Ascending aorta (tissue), 2 donors: ENCODE measurements around the gene BMP6. TPM values are rescaled to one million over a fixed set of nuclear protein-coding genes. Genes with fewer than 3 reads are reported as not detected.

Source experiments
- DNase-seq, 2 donors: peaks; one replicate each; pipeline ENCODE4 v3.0.0-alpha.2; 2019; ENCODE audit warnings: low spot score in 2 of 2
- H3K27ac ChIP-seq, 2 donors: fragments of 200-600 bp; sonication (generic); one replicate each; pipeline ENCODE4 v1.5.1; 2016 to 2017; ENCODE audit warnings: mild to moderate bottlenecking in 1 of 2
- H3K27me3 ChIP-seq: fragments of 200-600 bp; sonication (generic); one replicate; pipeline ENCODE4 v1.5.1; 2017
- H3K36me3 ChIP-seq, 2 donors: fragments of 200-600 bp; sonication (generic); one replicate each; pipeline ENCODE4 v1.5.1; 2016
- H3K4me1 ChIP-seq, 2 donors: fragments of 200-600 bp; sonication (generic); one replicate each; pipeline ENCODE4 v1.5.1; 2016 to 2017; ENCODE audit warnings: mild to moderate bottlenecking in 1 of 2
- H3K4me3 ChIP-seq, 2 donors: fragments of 200-600 bp; sonication (generic); one replicate each; pipeline ENCODE4 v1.5.1; 2016 to 2017; ENCODE audit warnings: mild to moderate bottlenecking in 1 of 2
- H3K9me3 ChIP-seq, 2 donors: fragments of 200-600 bp; sonication (generic); one replicate each; pipeline ENCODE4 v1.5.1; 2016
- intact Hi-C: fragments of 100-400 bp; cut with DNase I; formaldehyde crosslinking; loops from one replicate; pipeline ENCODE4 v1.15.1; 2023
- total RNA-seq: library from RNA; depleted of rRNA; stranded (reverse); fragments of >200 nt; gene quantifications from one replicate; pipeline ENCODE4 v1.1.0, GENCODE V29; 2016
- TF ChIP-seq, protein P1 (sequence below), 3 experiments: fragments of 200-600 bp in 2 of 3; fragments of 450-650 bp in 1 of 3; sonication (generic) in 2 of 3; IDR thresholded peaks; one replicate each; pipeline ENCODE4 v1.5.1; 2016 to 2019; ENCODE audit warnings: antibody characterized with exemption in 3 of 3, mild to moderate bottlenecking in 1 of 3, moderate library complexity in 1 of 3

Gene BMP6
- total RNA-seq, 1 donor from 2014 or later: 16.0 TPM

DNA sequence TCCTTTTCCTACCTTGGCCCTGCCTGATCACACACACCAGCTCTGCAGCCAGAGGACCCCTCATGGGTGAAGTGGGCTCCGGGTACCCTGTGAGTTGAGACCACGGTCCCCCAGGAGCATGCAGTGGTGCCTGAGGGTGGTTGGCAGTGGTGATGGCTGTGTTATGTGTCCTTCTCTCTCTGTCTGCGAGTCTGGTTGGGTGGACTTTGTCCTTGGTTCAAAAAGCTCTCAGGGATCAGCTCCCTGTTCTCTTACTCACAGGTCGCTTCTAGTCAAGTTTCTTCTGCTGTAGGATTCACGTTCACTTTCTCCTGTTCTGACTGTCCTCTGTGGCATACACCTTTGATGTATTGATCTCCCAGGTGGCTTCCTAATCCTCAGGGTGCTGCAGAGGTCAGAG is 100.1 kb downstream of the BMP6 start:
- DNase-seq: no peak
- Histone ChIP-seq H3K4me1 (no peaks in the 10 kb centered on the region), H3K4me3 (no peak overlapping the region), H3K27ac (no peak overlapping the region), H3K36me3 (no peaks in the 10 kb centered on the region), H3K27me3 (no peaks in the 10 kb centered on the region), H3K9me3 (no peaks in the 10 kb centered on the region)
- intact Hi-C loops: no loop called here
- TF ChIP-seq, protein P1, sequence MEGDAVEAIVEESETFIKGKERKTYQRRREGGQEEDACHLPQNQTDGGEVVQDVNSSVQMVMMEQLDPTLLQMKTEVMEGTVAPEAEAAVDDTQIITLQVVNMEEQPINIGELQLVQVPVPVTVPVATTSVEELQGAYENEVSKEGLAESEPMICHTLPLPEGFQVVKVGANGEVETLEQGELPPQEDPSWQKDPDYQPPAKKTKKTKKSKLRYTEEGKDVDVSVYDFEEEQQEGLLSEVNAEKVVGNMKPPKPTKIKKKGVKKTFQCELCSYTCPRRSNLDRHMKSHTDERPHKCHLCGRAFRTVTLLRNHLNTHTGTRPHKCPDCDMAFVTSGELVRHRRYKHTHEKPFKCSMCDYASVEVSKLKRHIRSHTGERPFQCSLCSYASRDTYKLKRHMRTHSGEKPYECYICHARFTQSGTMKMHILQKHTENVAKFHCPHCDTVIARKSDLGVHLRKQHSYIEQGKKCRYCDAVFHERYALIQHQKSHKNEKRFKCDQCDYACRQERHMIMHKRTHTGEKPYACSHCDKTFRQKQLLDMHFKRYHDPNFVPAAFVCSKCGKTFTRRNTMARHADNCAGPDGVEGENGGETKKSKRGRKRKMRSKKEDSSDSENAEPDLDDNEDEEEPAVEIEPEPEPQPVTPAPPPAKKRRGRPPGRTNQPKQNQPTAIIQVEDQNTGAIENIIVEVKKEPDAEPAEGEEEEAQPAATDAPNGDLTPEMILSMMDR (IDR thresholded peaks at IDR 0.05): no peak

DNA sequence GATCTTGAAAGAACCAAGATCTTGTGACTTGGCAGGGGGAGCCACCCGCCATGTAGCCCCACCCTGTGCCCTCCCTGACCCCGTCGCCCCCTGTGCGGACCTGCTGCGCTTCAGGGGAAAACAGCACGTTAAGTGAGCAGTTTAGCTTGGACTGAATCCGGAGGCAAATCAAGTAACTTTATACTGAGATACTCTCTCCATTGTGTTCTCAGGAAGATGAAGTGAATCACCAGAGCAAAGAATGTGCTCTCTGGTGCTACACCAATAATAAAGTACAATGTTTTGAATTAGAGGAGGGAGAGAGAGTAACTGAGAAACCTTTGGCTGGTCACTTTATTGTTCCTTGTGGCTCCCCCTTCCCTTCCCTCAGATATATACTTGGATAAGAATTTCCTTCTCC is 101.2 kb downstream of the BMP6 start:
- H3K4me3 ChIP-seq: no peak overlapping the region
- H3K27ac ChIP-seq: no peak overlapping the region
- no peaks in the 10 kb centered on the region for H3K9me3 ChIP-seq
- intact Hi-C loops: no loop called here
- no peaks in the 10 kb centered on the region for H3K4me1 ChIP-seq
- no peaks in the 10 kb centered on the region for H3K36me3 ChIP-seq
- TF ChIP-seq, protein P1 (IDR thresholded peaks at IDR 0.05): no peak
- no peaks in the 10 kb centered on the region for H3K27me3 ChIP-seq
- no peak for DNase-seq

DNA sequence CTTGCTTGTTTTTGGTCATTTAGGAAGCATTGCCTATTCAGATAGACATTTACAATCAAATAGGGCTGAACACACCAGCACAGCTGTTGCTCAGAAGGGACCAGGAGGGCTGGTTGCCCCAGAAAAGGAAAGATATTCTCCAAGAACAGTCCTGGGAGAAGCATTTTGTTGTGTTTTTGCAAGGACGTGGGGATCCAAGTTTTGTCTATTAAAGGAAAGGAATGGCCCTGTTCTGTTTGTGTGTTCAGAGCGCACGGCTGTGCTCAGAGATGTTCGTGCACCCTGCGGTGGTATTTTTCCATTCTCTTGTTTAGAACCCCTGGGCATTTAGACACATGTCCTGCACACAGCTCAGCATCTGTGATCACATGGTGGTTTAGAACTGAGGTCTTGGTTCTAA is 102.2 kb downstream of the BMP6 start:
- intact Hi-C loops: no loop called here
- TF ChIP-seq, protein P1 (IDR thresholded peaks at IDR 0.05): no peak
- H3K9me3 ChIP-seq: no peaks in the 10 kb centered on the region
- H3K4me3 ChIP-seq: no peak overlapping the region
- H3K27me3 ChIP-seq: no peaks in the 10 kb centered on the region
- H3K4me1 ChIP-seq: no peaks in the 10 kb centered on the region
- no peak overlapping the region for H3K27ac ChIP-seq
- H3K36me3 ChIP-seq: no peaks in the 10 kb centered on the region
- no peak for DNase-seq

DNA sequence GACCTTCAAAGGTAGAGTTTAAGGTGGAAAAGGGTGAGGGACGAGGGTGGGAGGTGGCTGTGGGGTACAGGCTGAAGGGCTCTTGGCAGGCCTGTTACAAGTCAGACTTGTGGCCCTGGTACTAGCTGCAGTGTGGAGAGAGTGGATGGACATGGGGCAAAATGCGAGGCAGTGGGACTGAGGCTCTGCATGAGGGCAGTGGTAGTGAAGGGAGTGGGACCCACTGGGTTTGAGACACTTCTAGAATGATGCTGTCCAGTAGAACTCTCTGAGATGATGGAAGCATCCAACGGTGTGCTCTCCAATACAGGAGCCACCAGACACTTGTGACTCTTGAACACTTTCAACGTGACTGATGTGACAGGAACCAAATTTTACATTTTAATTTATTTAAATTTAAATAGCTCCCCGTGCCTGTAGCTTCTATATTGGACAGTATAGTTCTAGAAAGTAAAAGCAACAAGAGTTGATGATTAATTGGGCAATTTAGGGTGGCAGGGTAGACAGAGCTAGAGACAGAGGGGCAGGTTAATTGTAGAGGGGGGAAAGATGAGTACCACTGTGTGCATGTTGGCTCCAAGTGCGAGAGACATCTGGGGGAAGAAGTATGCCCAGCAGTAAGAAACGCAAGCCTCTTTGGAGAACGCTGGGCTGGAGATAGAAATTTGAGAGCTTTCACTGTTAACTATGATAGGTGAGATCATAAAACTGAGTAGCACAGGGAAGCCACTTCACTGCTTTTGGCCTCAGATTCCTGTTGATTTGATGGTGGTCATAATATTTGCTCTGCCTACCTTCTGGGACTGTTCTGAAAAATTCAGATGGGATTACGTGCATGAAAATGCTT is 107.2 kb downstream of the BMP6 start:
- no peaks in the 10 kb centered on the region for H3K36me3 ChIP-seq
- no peaks in the 10 kb centered on the region for H3K4me1 ChIP-seq
- TF ChIP-seq, protein P1 (IDR thresholded peaks at IDR 0.05): no peak
- intact Hi-C loops: no loop called here
- H3K9me3 ChIP-seq: no peaks in the 10 kb centered on the region
- no peak for DNase-seq
- no peak overlapping the region for H3K4me3 ChIP-seq
- H3K27ac ChIP-seq: no peak overlapping the region
- no peaks in the 10 kb centered on the region for H3K27me3 ChIP-seq

DNA sequence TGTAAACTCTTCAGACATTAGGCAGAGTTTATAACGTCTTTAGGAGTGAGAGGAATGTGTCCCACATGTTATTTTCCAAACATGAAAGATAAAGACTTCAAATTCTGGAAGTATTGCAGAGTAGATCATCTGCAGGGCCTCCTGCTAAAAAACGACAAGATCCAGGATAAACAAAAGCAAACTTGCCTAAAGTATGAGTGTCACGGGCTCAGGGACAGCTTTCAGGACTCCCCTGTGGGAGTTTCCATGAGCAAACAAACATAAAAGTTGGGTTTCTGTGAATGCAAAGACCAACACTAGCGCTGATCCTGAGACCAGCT is 107.8 kb downstream of the BMP6 start:
- intact Hi-C loops: no loop called here
- DNase-seq: no peak
- no peak overlapping the region for H3K27ac ChIP-seq

More for the DNA sequence above, 107.8 kb downstream of the BMP6 start:
- no peaks in the 10 kb centered on the region for H3K9me3 ChIP-seq
- H3K4me3 ChIP-seq: no peak overlapping the region
- no peaks in the 10 kb centered on the region for H3K36me3 ChIP-seq
- no peaks in the 10 kb centered on the region for H3K4me1 ChIP-seq
- TF ChIP-seq, protein P1 (IDR thresholded peaks at IDR 0.05): no peak
- H3K27me3 ChIP-seq: no peaks in the 10 kb centered on the region
